Ovary (tissue), 9 donors: Measurements from ENCODE around the gene APLNR. TPM values are rescaled to one million over a fixed set of nuclear protein-coding genes. Genes with fewer than 3 reads are reported as not detected.

Source experiments
- DNase-seq, 5 donors: peaks; one replicate each; pipeline ENCODE4 v3.0.0-alpha.2; 2019 to 2020
- H3K27ac ChIP-seq, 2 donors: fragments of 200-600 bp; one replicate each; pipeline versions ENCODE4 v1.5.1 to v1.8.0; 2019 to 2022
- H3K27me3 ChIP-seq: fragments of 200-600 bp; one replicate; pipeline ENCODE4 v1.8.0; 2022
- H3K36me3 ChIP-seq: fragments of 200-600 bp; sonication (generic); one replicate; pipeline ENCODE4 v1.5.1; 2019
- H3K4me1 ChIP-seq: one replicate; pipeline ENCODE4 v1.8.1; 2013; ENCODE audit warnings: mild to moderate bottlenecking, moderate library complexity; ENCODE audit not compliant: insufficient read depth
- H3K4me3 ChIP-seq: fragments of 200-600 bp; sonication (generic); one replicate; pipeline ENCODE4 v1.5.1; 2017
- H3K9me3 ChIP-seq, 2 donors: fragments of 200-600 bp in 1 of 2; sonication (generic) in 1 of 2; one replicate each; pipeline versions ENCODE4 v1.5.1 to v1.8.1; 2013 to 2019; ENCODE audit warnings: mild to moderate bottlenecking in 1 of 2, moderate library complexity in 1 of 2
- CTCF ChIP-seq, 3 donors: fragments of 450-650 bp in 2 of 3; fragments of 200-600 bp in 1 of 3; IDR thresholded peaks; one replicate each; pipeline versions ENCODE4 v1.5.1 to v1.8.0; 2016 to 2022; ENCODE audit warnings: antibody characterized with exemption in 3 of 3, mild to moderate bottlenecking in 1 of 3
- EP300 ChIP-seq: sonication (generic); formaldehyde crosslinking; IDR thresholded peaks from one replicate; pipeline ENCODE4 v1.6.1; 2017; ENCODE audit warnings: antibody characterized with exemption
- POLR2A ChIP-seq: fragments of 450-650 bp; IDR thresholded peaks from one replicate; pipeline ENCODE4 v1.6.1; 2017; ENCODE audit warnings: antibody characterized with exemption, mild to moderate bottlenecking, moderate library complexity
- WGBS, 3 donors: extraction: QIAGEN DNeasy Blood & Tissue Kit in 1 of 3; methylation state at CpG; one replicate each; pipeline versions ENCODE4 v1.1.5 to v1.1.7; 2013 to 2017; 5-methylcytosine and 5-hydroxymethylcytosine counted together
- intact Hi-C, 4 donors: fragments of 100-400 bp; cut with DNase I; formaldehyde crosslinking; loops; one replicate each; pipeline versions ENCODE4 v1.11.0 to v1.15.1; 2022 to 2023
- polyA plus RNA-seq, 2 donors: library from polyadenylated mRNA; stranded (reverse); fragments of 200-250 nt in 1 of 2; fragments of 350-450 nt in 1 of 2; fragmentation: Illumina TruSeq in 1 of 2; extraction: RNeasy Lipid Tissue Mini Kit (QIAGEN cat#74804) in 1 of 2; gene quantifications; one replicate each; pipeline ENCODE4 v1.2.3, GENCODE V29; 2013 to 2014
- total RNA-seq, 7 donors: library from RNA; depleted of rRNA in 2 of 7; stranded (reverse); fragments of >200 nt in 2 of 7; fragmentation: NEBNext Ultra II Directional in 3 of 7; extraction: Animal tissue kit (Norgen Biotek cat#: 25700) in 3 of 7; gene quantifications; one replicate each; pipeline versions ENCODE4 v1.1.0 to v1.2.4, GENCODE V29; 2016 to 2023
- donor health status: DM: no; HTN: no; CAD: no; lungs with moderate emphysema.
- donor health status: DM: no; HTN: no; CAD: no.
- donor health status: Bipolar disorder and iron deficiency.
- donor health status: DM: yes; HTN: yes; CAD: no.
- donor health status: DM: no; HTN: no; CAD: no.
- donor health status: DM: yes; HTN: yes; CAD: no.

Gene APLNR
- total and polyA plus RNA-seq, 9 donors: 0.24 to 36.1 (median 0.94) TPM; not detected in 2

- intact Hi-C loops: no loop called here
- no peaks in the 10 kb centered on the region for H3K36me3 ChIP-seq
- H3K27ac ChIP-seq: no peak overlapping the region
- no peak overlapping the region for H3K4me3 ChIP-seq
- DNase-seq: no peak
- no peaks in the 10 kb centered on the region for H3K9me3 ChIP-seq
- no peaks in the 10 kb centered on the region for H3K27me3 ChIP-seq
- TF ChIP-seq EP300: no peak
- TF ChIP-seq POLR2A: no peak
- no peak for TF ChIP-seq CTCF (IDR thresholded peaks at IDR 0.05)
- no peaks in the 10 kb centered on the region for H3K4me1 ChIP-seq
- WGBS, 3 donors: 88 to 92% (median 89%) methylated on average over 39 of the region's 39 CpGs
Observed at GRCh38 chr11:57235761-57236703, 1.0 kb downstream of the APLNR start.

GRCh38 chr11:57233702-57234101 lies 3.3 kb downstream of the APLNR start:
- intact Hi-C loops: no loop called here
- H3K36me3 ChIP-seq: no peaks in the 10 kb centered on the region
- no peak overlapping the region for H3K4me3 ChIP-seq
- TF ChIP-seq POLR2A (no peak), CTCF (IDR thresholded peaks at IDR 0.05) (no peak), EP300 (no peak)
- H3K9me3 ChIP-seq: no peaks in the 10 kb centered on the region
- no peaks in the 10 kb centered on the region for H3K4me1 ChIP-seq
- H3K27me3 ChIP-seq: no peaks in the 10 kb centered on the region
- DNase-seq: no peak
- no peak overlapping the region for H3K27ac ChIP-seq
- WGBS, 3 donors: 59 to 72% (median 65%) methylated on average over 5 of the region's 5 CpGs

DNA sequence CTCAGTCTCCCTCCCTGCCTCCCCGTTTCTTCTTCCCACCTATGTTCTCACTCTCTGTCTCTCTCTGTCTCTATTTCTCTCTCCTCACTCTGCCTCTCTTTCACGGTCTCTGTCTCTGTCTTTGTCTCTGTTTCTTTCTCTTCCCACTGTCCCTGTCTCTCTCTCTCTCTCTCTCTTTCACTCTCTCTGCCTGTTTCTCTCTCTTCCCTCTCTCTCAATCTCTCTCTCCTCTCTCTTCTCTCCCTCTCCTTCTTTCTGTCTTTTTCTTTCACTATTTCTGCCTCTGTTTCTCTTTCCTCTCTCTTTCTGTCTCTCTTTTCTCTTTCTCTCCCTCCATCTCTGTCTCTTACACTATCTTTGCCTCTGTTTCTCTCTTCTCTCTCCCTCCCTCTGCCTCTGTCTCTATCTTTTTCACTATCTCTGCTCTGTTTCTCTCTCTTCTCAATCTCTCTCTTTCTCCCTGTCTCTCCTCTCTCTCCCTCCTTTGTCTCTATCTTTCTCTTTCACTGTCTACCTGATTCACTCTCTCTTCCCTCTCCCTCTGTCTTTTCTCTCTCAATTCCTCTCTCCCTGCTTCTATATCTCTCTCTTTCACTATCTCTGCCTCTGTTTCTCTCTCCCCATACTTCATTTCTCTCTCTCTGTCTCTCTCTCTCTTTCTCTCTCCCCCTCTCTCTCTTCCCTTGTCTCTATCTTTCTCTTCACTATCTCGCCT lies 5.4 kb downstream of the APLNR start:
- intact Hi-C loops: no loop called here
- no peaks in the 10 kb centered on the region for H3K27me3 ChIP-seq
- no peaks in the 10 kb centered on the region for H3K36me3 ChIP-seq
- 53 to 70% (median 67%) methylated on average over 3 of the region's 3 CpGs for WGBS, 3 donors
- H3K27ac ChIP-seq: no peak overlapping the region
- H3K9me3 ChIP-seq: no peaks in the 10 kb centered on the region
- H3K4me1 ChIP-seq: no peaks in the 10 kb centered on the region
- TF ChIP-seq EP300: no peak
- TF ChIP-seq POLR2A: no peak
- no peak for TF ChIP-seq CTCF (IDR thresholded peaks at IDR 0.05)
- H3K4me3 ChIP-seq: no peak overlapping the region
- DNase-seq: no peak

GRCh38 chr11:57230791-57231538 lies 6.1 kb downstream of the APLNR start:
- Histone ChIP-seq H3K4me3 (no peak overlapping the region), H3K4me1 (no peaks in the 10 kb centered on the region), H3K36me3 (no peaks in the 10 kb centered on the region), H3K27me3 (no peaks in the 10 kb centered on the region), H3K27ac (no peak overlapping the region), H3K9me3 (no peaks in the 10 kb centered on the region)
- TF ChIP-seq POLR2A: no peak
- no peak for TF ChIP-seq EP300
- no peak for TF ChIP-seq CTCF (IDR thresholded peaks at IDR 0.05)
- 53 to 59% (median 54%) methylated on average over 18 of the region's 18 CpGs for WGBS, 3 donors
- intact Hi-C loops: no loop called here
- DNase-seq: no peak
